IMR-90 (cell line): ENCODE data around the gene RBP4.

Experiments used
- CEBPB ChIP-seq: IDR thresholded peaks from 2 replicates; pipeline ENCODE4 v1.6.1; 2012; ENCODE audit warnings: low read depth, low read length, improper control_type of control experiment
- CHD1 ChIP-seq: IDR thresholded peaks from 2 replicates; pipeline ENCODE4 v1.6.1; 2012; ENCODE audit warnings: low read depth, low read length, improper control_type of control experiment
- FOS ChIP-seq: fragments of 150-350 bp; IDR thresholded peaks from 2 replicates; pipeline ENCODE4 v1.6.1; 2016; ENCODE audit warnings: low read depth, low read length
- MAFK ChIP-seq: IDR thresholded peaks from 2 replicates; pipeline ENCODE4 v1.6.1; 2012; ENCODE audit warnings: low read depth, low read length, improper control_type of control experiment
- MAZ ChIP-seq: IDR thresholded peaks from 2 replicates; pipeline ENCODE4 v1.6.1; 2012; ENCODE audit warnings: low read depth, mild to moderate bottlenecking, low read length, improper control_type of control experiment, moderate library complexity, borderline replicate concordance
- MXI1 ChIP-seq: IDR thresholded peaks from 2 replicates; pipeline ENCODE4 v1.6.1; 2012; ENCODE audit warnings: low read depth, mild to moderate bottlenecking, low read length, moderate library complexity, borderline replicate concordance
- POLR2A ChIP-seq: IDR thresholded peaks from 2 replicates; pipeline ENCODE4 v1.6.1; 2012; ENCODE audit warnings: mild to moderate bottlenecking, low read depth, low read length
- RAD21 ChIP-seq: IDR thresholded peaks from 2 replicates; pipeline ENCODE4 v1.6.1; 2012; ENCODE audit warnings: low read length, improper control_type of control experiment
- RCOR1 ChIP-seq: IDR thresholded peaks from 2 replicates; pipeline ENCODE4 v1.6.1; 2012; ENCODE audit warnings: mild to moderate bottlenecking, low read length, improper control_type of control experiment; ENCODE audit not compliant: insufficient replicate concordance
- RFX5 ChIP-seq: IDR thresholded peaks from 2 replicates; pipeline ENCODE4 v1.8.0; 2012; ENCODE audit warnings: low read depth, mild to moderate bottlenecking, low read length, moderate library complexity
- SMC3 ChIP-seq: fragments of 150-350 bp; IDR thresholded peaks from 2 replicates; pipeline ENCODE4 v1.6.1; 2016; ENCODE audit warnings: low read depth, mild to moderate bottlenecking, antibody characterized with exemption, low read length, moderate library complexity
- TF ChIP-seq, protein P1 (sequence below): conservative IDR thresholded peaks from 2 replicates; pipeline ENCODE4 v1.5.1; 2012; ENCODE audit warnings: mild to moderate bottlenecking, low read depth, low read length, improper control_type of control experiment
- TF ChIP-seq, protein P2 (sequence below): fragments of 150-350 bp; IDR thresholded peaks from 2 replicates; pipeline ENCODE4 v1.6.1; 2017; ENCODE audit warnings: mild to moderate bottlenecking, antibody characterized with exemption, low read length, low read depth
- TF ChIP-seq, protein P3 (sequence below): fragments of 150-350 bp; IDR thresholded peaks from 2 replicates; pipeline ENCODE4 v1.6.1; 2016; ENCODE audit warnings: low read depth, mild to moderate bottlenecking, low read length, moderate library complexity, borderline replicate concordance

DNA sequence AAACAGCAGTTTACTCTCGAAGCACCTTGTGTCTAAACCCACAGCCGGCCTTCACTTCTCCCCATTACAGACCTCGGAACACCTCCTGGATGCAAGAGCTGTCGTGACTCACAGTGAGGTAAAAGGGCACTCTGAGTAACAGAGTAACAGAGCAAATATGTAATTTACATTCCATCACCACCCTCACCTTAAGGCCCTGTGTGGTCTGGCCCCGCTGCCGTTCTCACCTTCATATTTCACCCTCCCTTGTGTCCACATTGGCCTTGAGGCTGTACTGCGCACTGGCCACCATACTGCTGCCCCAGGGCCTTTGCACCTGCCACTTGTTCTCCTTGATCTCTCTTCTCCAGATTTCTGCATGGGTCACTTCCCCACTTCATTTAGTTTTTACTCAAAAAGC, 21.9 kb downstream of the RBP4 start:
- TF ChIP-seq RAD21, result no peak
- TF ChIP-seq, protein P1, sequence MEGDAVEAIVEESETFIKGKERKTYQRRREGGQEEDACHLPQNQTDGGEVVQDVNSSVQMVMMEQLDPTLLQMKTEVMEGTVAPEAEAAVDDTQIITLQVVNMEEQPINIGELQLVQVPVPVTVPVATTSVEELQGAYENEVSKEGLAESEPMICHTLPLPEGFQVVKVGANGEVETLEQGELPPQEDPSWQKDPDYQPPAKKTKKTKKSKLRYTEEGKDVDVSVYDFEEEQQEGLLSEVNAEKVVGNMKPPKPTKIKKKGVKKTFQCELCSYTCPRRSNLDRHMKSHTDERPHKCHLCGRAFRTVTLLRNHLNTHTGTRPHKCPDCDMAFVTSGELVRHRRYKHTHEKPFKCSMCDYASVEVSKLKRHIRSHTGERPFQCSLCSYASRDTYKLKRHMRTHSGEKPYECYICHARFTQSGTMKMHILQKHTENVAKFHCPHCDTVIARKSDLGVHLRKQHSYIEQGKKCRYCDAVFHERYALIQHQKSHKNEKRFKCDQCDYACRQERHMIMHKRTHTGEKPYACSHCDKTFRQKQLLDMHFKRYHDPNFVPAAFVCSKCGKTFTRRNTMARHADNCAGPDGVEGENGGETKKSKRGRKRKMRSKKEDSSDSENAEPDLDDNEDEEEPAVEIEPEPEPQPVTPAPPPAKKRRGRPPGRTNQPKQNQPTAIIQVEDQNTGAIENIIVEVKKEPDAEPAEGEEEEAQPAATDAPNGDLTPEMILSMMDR, result no peak
- no peak for TF ChIP-seq CEBPB
- no peak for TF ChIP-seq POLR2A
- TF ChIP-seq, protein P2, sequence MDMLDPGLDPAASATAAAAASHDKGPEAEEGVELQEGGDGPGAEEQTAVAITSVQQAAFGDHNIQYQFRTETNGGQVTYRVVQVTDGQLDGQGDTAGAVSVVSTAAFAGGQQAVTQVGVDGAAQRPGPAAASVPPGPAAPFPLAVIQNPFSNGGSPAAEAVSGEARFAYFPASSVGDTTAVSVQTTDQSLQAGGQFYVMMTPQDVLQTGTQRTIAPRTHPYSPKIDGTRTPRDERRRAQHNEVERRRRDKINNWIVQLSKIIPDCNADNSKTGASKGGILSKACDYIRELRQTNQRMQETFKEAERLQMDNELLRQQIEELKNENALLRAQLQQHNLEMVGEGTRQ, result no peak
- TF ChIP-seq SMC3, result no peak
- no peak for TF ChIP-seq RFX5
- no peak for TF ChIP-seq CHD1
- TF ChIP-seq RCOR1, result no peak
- no peak for TF ChIP-seq MXI1
- TF ChIP-seq MAZ, result no peak
- no peak for TF ChIP-seq MAFK
- TF ChIP-seq, protein P3, sequence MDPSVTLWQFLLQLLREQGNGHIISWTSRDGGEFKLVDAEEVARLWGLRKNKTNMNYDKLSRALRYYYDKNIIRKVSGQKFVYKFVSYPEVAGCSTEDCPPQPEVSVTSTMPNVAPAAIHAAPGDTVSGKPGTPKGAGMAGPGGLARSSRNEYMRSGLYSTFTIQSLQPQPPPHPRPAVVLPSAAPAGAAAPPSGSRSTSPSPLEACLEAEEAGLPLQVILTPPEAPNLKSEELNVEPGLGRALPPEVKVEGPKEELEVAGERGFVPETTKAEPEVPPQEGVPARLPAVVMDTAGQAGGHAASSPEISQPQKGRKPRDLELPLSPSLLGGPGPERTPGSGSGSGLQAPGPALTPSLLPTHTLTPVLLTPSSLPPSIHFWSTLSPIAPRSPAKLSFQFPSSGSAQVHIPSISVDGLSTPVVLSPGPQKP, result no peak
- TF ChIP-seq FOS, result no peak
